ENCODE measurements around the gene MYO10.

- TF ChIP-seq GABPA (IDR thresholded peaks at IDR 0.05; ENCODE audit: borderline replicate concordance, insufficient read depth, low read length), result no peak
- TF ChIP-seq TEAD4 (IDR thresholded peaks at IDR 0.05; ENCODE audit: low read depth, low read length), result no peak
- TF ChIP-seq POLR2AphosphoS5 (IDR thresholded peaks at IDR 0.05; ENCODE audit: low read depth, low read length), result no peak
- no peak for TF ChIP-seq KDM1A (IDR thresholded peaks at IDR 0.05; ENCODE audit: borderline replicate concordance, low read length)
- TF ChIP-seq SP2 (IDR thresholded peaks at IDR 0.05; ENCODE audit: low read length), result no peak
These were observed 320.1 kb downstream of the MYO10 start for GRCh38 chr5:16615741-16616535.
